Esophagus muscularis mucosa (tissue), 4 donors: ENCODE data around the gene MINDY1. TPM values are rescaled to one million over a fixed set of nuclear protein-coding genes. Genes with fewer than 3 reads are reported as not detected.
A peak's percentile ranks its signal among the peaks of the same experiment; 100 is the strongest.

Experiments
- DNase-seq: peaks from one replicate; pipeline ENCODE4 v3.0.0-alpha.2; 2017; ENCODE audit errors: extremely low spot score
- H3K27ac ChIP-seq, 4 donors: fragments of 200-600 bp; sonication (generic); replicated peaks in 1 of 4; 1 replicate in 3 of 4; 2 replicates in 1 of 4; pipeline ENCODE4 v1.5.1; 2016 to 2019; ENCODE audit warnings: mild to moderate bottlenecking in 1 of 4
- H3K27me3 ChIP-seq, 4 donors: fragments of 200-600 bp; sonication (generic); one replicate each; pipeline versions ENCODE4 v1.5.1 to v1.6.0; 2016 to 2019
- H3K36me3 ChIP-seq, 4 donors: fragments of 200-600 bp; sonication (generic); one replicate each; pipeline ENCODE4 v1.5.1; 2016 to 2019
- H3K4me1 ChIP-seq, 4 donors: fragments of 200-600 bp; sonication (generic); one replicate each; pipeline ENCODE4 v1.5.1; 2016 to 2019
- H3K4me3 ChIP-seq, 4 donors: fragments of 200-600 bp; sonication (generic); 1 replicate in 2 of 4; 2 replicates in 2 of 4; pipeline ENCODE4 v1.5.1; 2016 to 2019; ENCODE audit warnings: mild to moderate bottlenecking in 4 of 4, moderate library complexity in 1 of 4
- H3K9me3 ChIP-seq, 4 donors: fragments of 200-600 bp; sonication (generic); 1 replicate in 3 of 4; 2 replicates in 1 of 4; pipeline ENCODE4 v1.5.1; 2016 to 2019
- EP300 ChIP-seq: sonication (generic); formaldehyde crosslinking; IDR thresholded peaks from one replicate; pipeline ENCODE4 v1.6.1; 2017; ENCODE audit warnings: antibody characterized with exemption
- POLR2A ChIP-seq: fragments of 450-650 bp; IDR thresholded peaks from one replicate; pipeline ENCODE4 v1.6.1; 2017; ENCODE audit warnings: antibody characterized with exemption, moderate library complexity, mild to moderate bottlenecking, low read depth
- POLR2AphosphoS5 ChIP-seq, 2 donors: sonication (generic); formaldehyde crosslinking; IDR thresholded peaks; one replicate each; pipeline ENCODE4 v1.6.1; 2017; ENCODE audit warnings: antibody characterized with exemption in 2 of 2
- WGBS: methylation state at CpG from one replicate; pipeline ENCODE4 v1.1.5; 2018; 5-methylcytosine and 5-hydroxymethylcytosine counted together
- intact Hi-C: fragments of 100-400 bp; cut with DNase I; formaldehyde crosslinking; loops from one replicate; pipeline ENCODE4 v1.15.1; 2023
- total RNA-seq, 4 donors: library from RNA; depleted of rRNA; stranded (reverse); fragments of >200 nt; gene quantifications; one replicate each; pipeline versions ENCODE4 v1.1.0 to v1.2.1, GENCODE V29; 2016
- TF ChIP-seq, protein P1 (sequence below), 3 experiments: fragments of 200-600 bp in 2 of 3; fragments of 450-650 bp in 1 of 3; sonication (generic) in 2 of 3; IDR thresholded peaks; one replicate each; pipeline ENCODE4 v1.5.1; 2017 to 2019; ENCODE audit warnings: antibody characterized with exemption in 3 of 3, mild to moderate bottlenecking in 2 of 3, moderate library complexity in 1 of 3

MINDY1 gene
- total RNA-seq, 4 donors from 2014 or later: 21.6 to 31.7 (median 27.0) TPM

DNA sequence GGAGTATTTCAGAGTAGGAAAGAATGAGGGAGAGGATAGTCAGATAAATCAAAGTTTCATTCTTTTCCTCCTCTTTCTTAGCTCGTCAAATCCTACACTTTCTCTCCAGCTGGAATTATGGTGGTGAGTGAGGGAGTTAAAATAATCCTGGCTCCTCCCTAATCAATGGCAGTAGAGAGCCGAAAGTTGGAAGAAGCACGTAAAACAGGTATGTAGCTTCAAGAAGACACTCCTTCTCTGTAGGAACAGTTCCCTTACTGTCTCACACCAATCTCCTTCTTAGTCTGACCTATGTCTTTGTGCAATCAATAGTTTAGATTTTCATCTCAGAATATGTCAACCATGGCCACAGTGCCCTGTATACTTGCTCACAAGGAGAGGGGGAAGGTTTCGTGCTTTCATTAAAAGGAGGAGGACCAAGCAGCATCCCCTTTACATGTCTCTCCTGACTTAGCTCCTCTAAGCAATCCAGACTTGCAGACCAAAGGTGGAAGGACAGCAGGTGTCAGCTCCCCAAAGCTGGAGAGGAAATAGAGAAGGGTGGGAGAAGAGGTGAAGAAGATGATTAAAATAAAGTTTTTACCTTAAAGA is 878 bp downstream of the MINDY1 start:
- peaks cover 0 to 20% (median 16%) of the 10 kb centered on the region in 4 donors for H3K36me3 ChIP-seq
- no peaks in the 10 kb centered on the region for H3K27me3 ChIP-seq
- peak overlapping the region; percentile 62 to 75 (median 64) for H3K4me3 ChIP-seq
- no peak for DNase-seq
- H3K9me3 ChIP-seq: no peaks in the 10 kb centered on the region
- WGBS: 5% methylated on average over 4 of the region's 4 CpGs
- peak overlapping the region; percentile 81 to 91 (median 87) for H3K27ac ChIP-seq
- intact Hi-C loops: loop anchor here (10.0 kb wide), 1 partner anchor 311 kb away; the partner anchor contains the start of gene GOLPH3L
- TF ChIP-seq, protein P1, sequence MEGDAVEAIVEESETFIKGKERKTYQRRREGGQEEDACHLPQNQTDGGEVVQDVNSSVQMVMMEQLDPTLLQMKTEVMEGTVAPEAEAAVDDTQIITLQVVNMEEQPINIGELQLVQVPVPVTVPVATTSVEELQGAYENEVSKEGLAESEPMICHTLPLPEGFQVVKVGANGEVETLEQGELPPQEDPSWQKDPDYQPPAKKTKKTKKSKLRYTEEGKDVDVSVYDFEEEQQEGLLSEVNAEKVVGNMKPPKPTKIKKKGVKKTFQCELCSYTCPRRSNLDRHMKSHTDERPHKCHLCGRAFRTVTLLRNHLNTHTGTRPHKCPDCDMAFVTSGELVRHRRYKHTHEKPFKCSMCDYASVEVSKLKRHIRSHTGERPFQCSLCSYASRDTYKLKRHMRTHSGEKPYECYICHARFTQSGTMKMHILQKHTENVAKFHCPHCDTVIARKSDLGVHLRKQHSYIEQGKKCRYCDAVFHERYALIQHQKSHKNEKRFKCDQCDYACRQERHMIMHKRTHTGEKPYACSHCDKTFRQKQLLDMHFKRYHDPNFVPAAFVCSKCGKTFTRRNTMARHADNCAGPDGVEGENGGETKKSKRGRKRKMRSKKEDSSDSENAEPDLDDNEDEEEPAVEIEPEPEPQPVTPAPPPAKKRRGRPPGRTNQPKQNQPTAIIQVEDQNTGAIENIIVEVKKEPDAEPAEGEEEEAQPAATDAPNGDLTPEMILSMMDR (IDR thresholded peaks at IDR 0.05): no peak
- TF ChIP-seq EP300 (no peak), POLR2A (no peak), POLR2AphosphoS5 (IDR thresholded peaks at IDR 0.05) (no peak)
- H3K4me1 ChIP-seq: peaks cover 64 to 88% (median 80%) of the 10 kb centered on the region in 4 donors

DNA sequence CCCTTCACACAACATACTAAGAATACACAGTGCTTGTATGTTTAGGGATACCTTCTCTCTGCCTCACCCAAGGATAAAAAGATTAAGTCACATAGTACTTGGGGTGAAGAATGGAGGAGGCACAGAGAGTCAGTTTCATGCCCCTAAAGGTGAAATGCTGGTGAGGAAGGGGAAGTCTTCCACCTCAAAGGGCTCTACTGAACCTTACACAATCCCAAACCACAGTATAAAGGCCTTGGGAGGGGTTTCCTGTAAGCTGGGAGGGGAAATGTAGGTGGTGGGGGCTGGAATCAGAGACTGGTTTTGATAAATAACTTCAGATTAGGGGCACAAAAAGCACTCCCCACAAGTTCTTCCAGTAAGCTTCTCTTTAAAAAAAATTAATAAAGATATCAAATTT is 3.5 kb downstream of the MINDY1 start:
- H3K36me3 ChIP-seq: peaks cover 15 to 46% (median 37%) of the 10 kb centered on the region in 4 donors
- peaks cover 51 to 65% (median 59%) of the 10 kb centered on the region in 4 donors for H3K4me1 ChIP-seq
- peak overlapping the region in 3 of 4 donors; percentile 8 to 39 (median 26) for H3K27ac ChIP-seq
- peak overlapping the region; percentile 62 to 75 (median 64) for H3K4me3 ChIP-seq
- no peak for DNase-seq
- TF ChIP-seq POLR2AphosphoS5 (IDR thresholded peaks at IDR 0.05) (no peak), EP300 (no peak), POLR2A (no peak)
- TF ChIP-seq, protein P1 (IDR thresholded peaks at IDR 0.05): no peak
- intact Hi-C loops: loop anchor here (10.0 kb wide), 1 partner anchor 308 kb away; the partner anchor contains the start of gene GOLPH3L
- no peaks in the 10 kb centered on the region for H3K9me3 ChIP-seq
- no peaks in the 10 kb centered on the region for H3K27me3 ChIP-seq

DNA sequence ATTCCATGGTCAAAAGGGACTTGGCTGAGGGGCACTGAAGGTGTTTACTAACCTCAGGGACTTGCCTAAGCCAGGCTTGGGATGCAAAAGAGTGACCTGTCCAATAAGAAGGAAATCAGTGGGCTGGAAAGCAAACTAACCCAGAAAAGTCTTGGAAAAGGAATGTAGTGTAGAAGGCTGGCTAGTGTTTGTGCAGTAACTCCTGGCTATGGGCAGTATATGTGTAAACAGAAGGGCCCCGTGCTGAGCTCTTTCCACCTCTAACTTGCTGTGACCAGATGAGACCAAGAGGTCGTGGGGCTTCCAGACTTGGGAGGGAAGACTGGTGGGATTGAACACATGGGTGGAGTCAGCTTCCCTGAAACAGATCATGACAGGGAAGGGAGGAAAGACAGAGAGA is 4.1 kb downstream of the MINDY1 start:
- intact Hi-C loops: loop anchor here (10.0 kb wide), 1 partner anchor 308 kb away; the partner anchor contains the start of gene GOLPH3L
- H3K4me3 ChIP-seq: peak overlapping the region in 2 of 4 donors; percentile 62 to 75

GRCh38 chr1:151002051-151002450 is 4.7 kb downstream of the MINDY1 start:
- intact Hi-C loops: loop anchor here (10.0 kb wide), 1 partner anchor 307 kb away; the partner anchor contains the start of gene GOLPH3L
- H3K27ac ChIP-seq: no peak overlapping the region
- H3K9me3 ChIP-seq: no peaks in the 10 kb centered on the region
- no peaks in the 10 kb centered on the region for H3K27me3 ChIP-seq
- H3K36me3 ChIP-seq: peaks cover 27 to 57% (median 49%) of the 10 kb centered on the region in 4 donors
- no peak for TF ChIP-seq POLR2AphosphoS5 (IDR thresholded peaks at IDR 0.05)
- TF ChIP-seq POLR2A: no peak
- TF ChIP-seq EP300: no peak
- TF ChIP-seq, protein P1 (IDR thresholded peaks at IDR 0.05): no peak
- no peak for DNase-seq
- peaks cover 42 to 55% (median 49%) of the 10 kb centered on the region in 4 donors for H3K4me1 ChIP-seq
- no peak overlapping the region for H3K4me3 ChIP-seq
- 83% methylated on average over 2 of the region's 3 CpGs for WGBS

More for the DNA sequence above, 4.1 kb downstream of the MINDY1 start:
- Histone ChIP-seq H3K4me1 (peaks cover 48 to 60% (median 55%) of the 10 kb centered on the region in 4 donors), H3K27ac (peak overlapping the region in 1 of 4 donors; percentile 39), H3K36me3 (peaks cover 21 to 52% (median 43%) of the 10 kb centered on the region in 4 donors), H3K27me3 (no peaks in the 10 kb centered on the region), H3K9me3 (no peaks in the 10 kb centered on the region)
- no peak for DNase-seq
- WGBS: 43% methylated on average over 2 of the region's 2 CpGs
- no peak for TF ChIP-seq POLR2A
- no peak for TF ChIP-seq POLR2AphosphoS5 (IDR thresholded peaks at IDR 0.05)
- no peak for TF ChIP-seq EP300
- TF ChIP-seq, protein P1 (IDR thresholded peaks at IDR 0.05): no peak
